ENCODE results near the gene DICER1. TPM values are rescaled to one million over a fixed set of nuclear protein-coding genes. Genes with fewer than 3 reads are reported as not detected.

DICER1 gene
- total and polyA plus RNA-seq, 9 of the 15 experiments (the other 6 are each of a cell fraction or from before 2014, with no cell fraction given), result 2.5 to 23.2 (median 12.4) TPM

- in situ Hi-C loops (cut with MboI), result no loop called here
- DNase-seq (ENCODE audit: extremely low read depth in 1 of 4, low spot score in 3 of 4), result no peak
- no peaks in the 10 kb centered on the region for H4K20me1 ChIP-seq (replicated peaks; ENCODE audit: control insufficient read depth, insufficient read depth, low read length)
Observed at GRCh38 chr14:95062220-95062619, 95.1 kb downstream of the DICER1 start.

DNA sequence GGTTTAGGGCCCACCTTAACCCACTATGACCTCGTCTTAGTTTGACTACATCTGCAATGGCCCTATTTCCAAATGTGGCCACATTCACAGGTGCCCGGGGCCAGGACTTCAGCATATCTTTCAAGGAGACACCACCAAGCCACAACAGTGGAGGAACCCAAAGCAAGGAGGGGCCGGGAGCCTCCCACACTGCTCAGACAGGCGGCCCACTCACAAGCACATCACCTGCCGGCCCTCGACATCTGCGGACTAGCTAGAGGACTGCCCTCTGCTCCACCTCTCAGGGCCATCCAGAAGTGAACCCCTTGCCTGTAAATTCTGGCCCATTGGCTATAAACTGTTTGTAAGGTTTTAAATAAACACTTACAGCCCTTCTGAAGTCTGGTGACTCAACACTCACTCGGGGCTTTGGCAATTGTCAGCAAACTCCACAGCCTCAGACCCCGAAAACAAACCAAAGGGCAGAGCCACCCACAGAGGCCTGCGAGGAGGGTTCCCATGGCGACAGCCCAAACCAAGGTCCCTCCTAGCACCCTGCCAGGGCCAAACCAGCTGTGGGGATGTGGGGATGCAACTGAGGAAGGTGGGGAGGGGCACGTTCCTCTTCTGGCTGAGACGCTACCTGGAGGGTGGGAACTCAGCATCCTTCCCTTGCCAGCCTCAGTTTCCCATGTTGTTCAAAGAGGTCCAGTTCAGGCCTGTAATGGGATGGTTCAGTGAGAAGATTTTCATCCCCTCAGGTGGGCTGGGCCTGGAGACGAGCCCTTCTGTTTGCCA, 95.8 kb downstream of the DICER1 start:
- intact Hi-C loops (cut with micrococcal nuclease), result no loop called here
- in situ Hi-C loops (cut with MboI), result no loop called here
- ATAC-seq (no peak), DNase-seq (ENCODE audit: extremely low read depth in 1 of 4, low spot score in 3 of 4) (no peak), FAIRE-seq (no peak)
- ChIA-PET POLR2A (interaction anchor here (1.3 kb wide), 1 partner anchor 9 kb away, joined by 4 read pairs; no protein-coding TSS in a partner anchor), CTCF (ENCODE audit: low intra/inter-chr PET ratio) (no interaction called here)
- H3K4me3 ChIP-seq, result no peak overlapping the region
- H3K79me2 ChIP-seq (ENCODE audit: control insufficient read depth, insufficient read depth, low read length), result no peaks in the 10 kb centered on the region
- H3K4me2 ChIP-seq (ENCODE audit: insufficient read depth, low read length), result no peak overlapping the region
- no peaks in the 10 kb centered on the region for H3K36me3 ChIP-seq (ENCODE audit: control insufficient read depth, insufficient read depth, low read length)
- H3K9me1 ChIP-seq (ENCODE audit: control insufficient read depth, insufficient read depth, low read length), result no peaks in the 10 kb centered on the region
- peaks cover 0 to 43% of the 10 kb centered on the region in 2 experiments; a peak in 3 of 5 replicates for H3K27me3 ChIP-seq (ENCODE audit: control insufficient read depth in 2 of 2, insufficient read depth in 2 of 2, low read length in 2 of 2)
- no peak overlapping the region for H3K27ac ChIP-seq (ENCODE audit: extremely low read depth, low read depth, low read length)
- 0% methylated on average over 10 of the region's 14 CpGs for WGBS (ENCODE audit: insufficient coverage, low coverage, missing lambda C conversion rate)
- no peaks in the 10 kb centered on the region; a peak in 1 of 5 replicates for H3K4me1 ChIP-seq (replicated peaks in 1 of 2; ENCODE audit: control insufficient read depth in 2 of 2, insufficient read depth in 2 of 2, low read length in 2 of 2)
- H3K9me3 ChIP-seq (replicated peaks; ENCODE audit: control insufficient read depth, insufficient read depth, low read depth, low read length), result no peaks in the 10 kb centered on the region
- no peak overlapping the region for H3K9ac ChIP-seq (ENCODE audit: insufficient read depth in 1 of 2, low read depth in 2 of 2, low read length in 2 of 2)
- TF ChIP-seq SNIP1 (IDR thresholded peaks at IDR 0.05; ENCODE audit: low read depth) (no peak), CREB1 (IDR thresholded peaks at IDR 0.05) (no peak), CREB1 (CRISPR knock-in tag; IDR thresholded peaks at IDR 0.05) (no peak), HMG20A (CRISPR knock-in tag; conservative IDR thresholded peaks at IDR 0.05) (no peak), FOS (IDR thresholded peaks at IDR 0.05; ENCODE audit: extremely low read depth, insufficient read length) (no peak)
- H2AFZ ChIP-seq (ENCODE audit: low read depth, low read length), result no peak overlapping the region
- no TSS peak for BruUV-seq (replicated peaks)
- H4K20me1 ChIP-seq (replicated peaks; ENCODE audit: control insufficient read depth, insufficient read depth, low read length), result no peaks in the 10 kb centered on the region

More at GRCh38 chr14:95062220-95062619, 95.1 kb downstream of the DICER1 start:
- H3K4me1 ChIP-seq (replicated peaks in 1 of 2; ENCODE audit: control insufficient read depth in 2 of 2, insufficient read depth in 2 of 2, low read length in 2 of 2), result no peaks in the 10 kb centered on the region; a peak in 1 of 5 replicates
- TF ChIP-seq ESRRA (IDR thresholded peaks at IDR 0.05; ENCODE audit: borderline replicate concordance, low read depth), result no peak
- no peak for TF ChIP-seq BRCA1 (IDR thresholded peaks at IDR 0.05)
- TF ChIP-seq BRCA1 (CRISPR knock-in tag; IDR thresholded peaks at IDR 0.05), result no peak
- no peak for TF ChIP-seq MCM2 (IDR thresholded peaks at IDR 0.05; ENCODE audit: low read depth)
- POLR2A ChIA-PET, result interaction anchor here (1.3 kb wide), 1 partner anchor 10 kb away, joined by 4 read pairs; no protein-coding TSS in a partner anchor
- intact Hi-C loops (cut with micrococcal nuclease), result no loop called here
- no peaks in the 10 kb centered on the region for H3K79me2 ChIP-seq (ENCODE audit: control insufficient read depth, insufficient read depth, low read length)
- no peak overlapping the region for H2AFZ ChIP-seq (ENCODE audit: low read depth, low read length)
- H3K9me3 ChIP-seq (replicated peaks; ENCODE audit: control insufficient read depth, insufficient read depth, low read depth, low read length), result no peaks in the 10 kb centered on the region
- 0% methylated on average over 5 of the region's 5 CpGs for WGBS (ENCODE audit: insufficient coverage, low coverage, missing lambda C conversion rate)
- no peaks in the 10 kb centered on the region for H3K9me1 ChIP-seq (ENCODE audit: control insufficient read depth, insufficient read depth, low read length)
- no peaks in the 10 kb centered on the region for H3K36me3 ChIP-seq (ENCODE audit: control insufficient read depth, insufficient read depth, low read length)
- ATAC-seq (no peak), FAIRE-seq (no peak)
- no peak overlapping the region for H3K9ac ChIP-seq (ENCODE audit: insufficient read depth in 1 of 2, low read depth in 2 of 2, low read length in 2 of 2)
- no peak overlapping the region for H3K27ac ChIP-seq (ENCODE audit: extremely low read depth, low read depth, low read length)
- CTCF ChIA-PET (ENCODE audit: low intra/inter-chr PET ratio), result no interaction called here
- H3K4me2 ChIP-seq (ENCODE audit: insufficient read depth, low read length), result no peak overlapping the region
- H3K4me3 ChIP-seq, result no peak overlapping the region
- H3K27me3 ChIP-seq (ENCODE audit: control insufficient read depth in 2 of 2, insufficient read depth in 2 of 2, low read length in 2 of 2), result peaks cover 0 to 36% of the 10 kb centered on the region in 2 experiments; a peak in 3 of 5 replicates
- BruUV-seq (replicated peaks), result no TSS peak

All from K562 (cell line).